ENCODE measurements around the gene FAM124A.

FAM124A gene

GRCh38 chr13:51218626-51219025 lies 3.6 kb upstream of the FAM124A start:
- H3K4me3 ChIP-seq (ENCODE audit: low read length): no peak overlapping the region
- TF ChIP-seq CTCF (conservative IDR thresholded peaks at IDR 0.05; ENCODE audit: low read length): no peak
- DNase-seq (ENCODE audit: low read depth): no peak

GRCh38 chr13:51220706-51221105 lies 1.5 kb upstream of the FAM124A start:
- H3K4me3 ChIP-seq (ENCODE audit: low read length): no peak overlapping the region

GRCh38 chr13:51221108-51221507 lies 1.1 kb upstream of the FAM124A start:
- TF ChIP-seq CTCF (conservative IDR thresholded peaks at IDR 0.05; ENCODE audit: low read length): no peak
- no peak for DNase-seq (ENCODE audit: low read depth)
- no peak overlapping the region for H3K4me3 ChIP-seq (ENCODE audit: low read length)

More at GRCh38 chr13:51220706-51221105, 1.5 kb upstream of the FAM124A start:
- TF ChIP-seq CTCF (conservative IDR thresholded peaks at IDR 0.05; ENCODE audit: low read length): no peak
- no peak for DNase-seq (ENCODE audit: low read depth)

GRCh38 chr13:51221674-51222036 lies 543 bp upstream of the FAM124A start:
- no peak for DNase-seq (ENCODE audit: low read depth)
- TF ChIP-seq CTCF (conservative IDR thresholded peaks at IDR 0.05; ENCODE audit: low read length): no peak
- H3K4me3 ChIP-seq (ENCODE audit: low read length): peak overlapping the region; percentile 65

GRCh38 chr13:51222686-51223559 lies 725 bp downstream of the FAM124A start:
- DNase-seq (ENCODE audit: low read depth): no peak
- no peak for TF ChIP-seq CTCF (conservative IDR thresholded peaks at IDR 0.05; ENCODE audit: low read length)
- peak overlapping the region; percentile 58 for H3K4me3 ChIP-seq (ENCODE audit: low read length)

GRCh38 chr13:51223560-51224270 lies 1.5 kb downstream of the FAM124A start:
- H3K4me3 ChIP-seq (ENCODE audit: low read length): no peak overlapping the region
- TF ChIP-seq CTCF (conservative IDR thresholded peaks at IDR 0.05; ENCODE audit: low read length): no peak
- DNase-seq (ENCODE audit: low read depth): no peak

GRCh38 chr13:51225029-51225428 lies 2.8 kb downstream of the FAM124A start:
- DNase-seq (ENCODE audit: low read depth): peak; percentile 4
- no peak overlapping the region for H3K4me3 ChIP-seq (ENCODE audit: low read length)
- TF ChIP-seq CTCF (conservative IDR thresholded peaks at IDR 0.05; ENCODE audit: low read length): no peak

All from AG10803 (cell line).